Stomach (tissue), 9 donors: ENCODE measurements around the gene FSD2. TPM values are rescaled to one million over a fixed set of nuclear protein-coding genes. Genes with fewer than 3 reads are reported as not detected.

Experiments used
- DNase-seq, 2 donors: peaks; one replicate each; pipeline versions ENCODE4 v3.0.0 to v3.0.0-alpha.2; 2013 to 2019
- H3K27ac ChIP-seq, 5 donors: fragments of 200-600 bp in 4 of 5; sonication (generic) in 4 of 5; one replicate each; pipeline ENCODE4 v1.5.1; 2013 to 2019; ENCODE audit warnings: mild to moderate bottlenecking in 1 of 5, moderate library complexity in 1 of 5
- H3K27me3 ChIP-seq, 3 donors: fragments of 200-600 bp; sonication (generic); one replicate each; pipeline ENCODE4 v1.5.1; 2017 to 2019; ENCODE audit warnings: mixed run types in 1 of 3
- H3K36me3 ChIP-seq, 4 donors: fragments of 200-600 bp; sonication (generic); 1 replicate in 3 of 4; 2 replicates in 1 of 4; pipeline ENCODE4 v1.5.1; 2016 to 2019
- H3K4me1 ChIP-seq, 4 donors: fragments of 200-600 bp; sonication (generic); one replicate each; pipeline ENCODE4 v1.5.1; 2016 to 2019
- H3K4me3 ChIP-seq, 4 donors: fragments of 200-600 bp; sonication (generic) in 3 of 4; one replicate each; pipeline ENCODE4 v1.5.1; 2016 to 2019; ENCODE audit warnings: mild to moderate bottlenecking in 1 of 4
- H3K9me3 ChIP-seq, 4 donors: fragments of 200-600 bp; sonication (generic); one replicate each; pipeline ENCODE4 v1.5.1; 2016 to 2019
- EP300 ChIP-seq: sonication (generic); formaldehyde crosslinking; IDR thresholded peaks from one replicate; pipeline ENCODE4 v1.6.1; 2017; ENCODE audit warnings: antibody characterized with exemption
- POLR2A ChIP-seq, 4 donors: fragments of 450-650 bp; IDR thresholded peaks; one replicate each; pipeline ENCODE4 v1.6.1; 2016; ENCODE audit warnings: antibody characterized with exemption in 4 of 4, control low read depth in 2 of 4, mild to moderate bottlenecking in 1 of 4, moderate library complexity in 1 of 4
- POLR2AphosphoS5 ChIP-seq, 3 donors: sonication (generic); formaldehyde crosslinking; IDR thresholded peaks; one replicate each; pipeline ENCODE4 v1.6.1; 2016; ENCODE audit warnings: antibody characterized with exemption in 3 of 3
- WGBS, 5 donors: extraction: QIAGEN DNeasy Blood & Tissue Kit in 3 of 5; methylation state at CpG; one replicate each; pipeline versions ENCODE4 v1.1.5 to v1.1.7; 2013 to 2018; 5-methylcytosine and 5-hydroxymethylcytosine counted together
- intact Hi-C: fragments of 100-400 bp; cut with DNase I; formaldehyde crosslinking; loops from one replicate; pipeline ENCODE4 v1.15.1; 2023; ENCODE audit warnings: low total_unique reads
- polyA plus RNA-seq, 3 donors: library from polyadenylated mRNA; stranded (reverse); fragments of 200-250 nt; gene quantifications; one replicate each; pipeline ENCODE4 v1.2.3, GENCODE V29; 2013
- total RNA-seq, 5 donors: library from RNA; depleted of rRNA; stranded (reverse); fragments of >200 nt; gene quantifications; one replicate each; pipeline versions ENCODE4 v1.1.0 to v1.2.3, GENCODE V29; 2014 to 2016
- TF ChIP-seq, protein P1 (sequence below), 7 experiments: fragments of 450-650 bp in 4 of 7; fragments of 200-600 bp in 3 of 7; sonication (generic) in 3 of 7; IDR thresholded peaks; one replicate each; pipeline ENCODE4 v1.5.1; 2016 to 2019; ENCODE audit warnings: antibody characterized with exemption in 7 of 7, control low read depth in 2 of 7, mild to moderate bottlenecking in 1 of 7
- donor health status: healthy with polysubstance abuse.
- donor health status: Bipolar disorder and iron deficiency.
- donor health status: healthy.

FSD2 gene
- total and polyA plus RNA-seq, 8 donors, result under 0.01 to 0.03 TPM; not detected in 6

DNA sequence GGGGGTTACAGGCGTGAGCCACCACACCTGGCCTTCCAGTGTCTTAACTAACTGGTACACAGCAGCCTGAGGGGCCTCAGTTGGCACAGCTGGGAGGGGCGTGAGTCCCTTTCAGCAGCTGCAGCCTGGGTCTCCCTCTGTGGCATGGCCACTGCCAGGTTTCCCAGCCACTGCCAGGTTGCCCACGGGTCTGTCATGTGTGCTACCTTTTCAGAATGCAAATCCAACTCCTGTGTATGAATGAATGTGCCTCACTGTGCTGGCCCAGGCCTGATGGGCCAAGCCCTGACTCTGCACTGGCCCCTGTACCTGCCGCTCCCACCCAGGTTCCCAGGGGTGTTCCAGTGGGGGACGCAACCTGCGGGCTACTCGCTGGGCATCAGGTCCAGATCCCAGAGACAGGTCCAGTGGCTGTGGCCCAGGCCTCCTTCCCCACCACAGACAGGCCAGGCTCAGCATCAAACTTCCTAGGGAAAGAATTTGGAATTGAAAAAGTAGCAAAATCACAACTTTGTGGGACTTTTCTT is 29.6 kb upstream of the FSD2 start:
- intact Hi-C loops, result no loop called here
- Histone ChIP-seq H3K9me3 (no peaks in the 10 kb centered on the region), H3K36me3 (peaks cover 64 to 87% (median 83%) of the 10 kb centered on the region in 4 donors), H3K27ac (no peak overlapping the region), H3K4me3 (no peak overlapping the region), H3K4me1 (peaks cover 15 to 30% (median 18%) of the 10 kb centered on the region in 4 donors), H3K27me3 (no peaks in the 10 kb centered on the region)
- no peak for DNase-seq
- TF ChIP-seq, protein P1, sequence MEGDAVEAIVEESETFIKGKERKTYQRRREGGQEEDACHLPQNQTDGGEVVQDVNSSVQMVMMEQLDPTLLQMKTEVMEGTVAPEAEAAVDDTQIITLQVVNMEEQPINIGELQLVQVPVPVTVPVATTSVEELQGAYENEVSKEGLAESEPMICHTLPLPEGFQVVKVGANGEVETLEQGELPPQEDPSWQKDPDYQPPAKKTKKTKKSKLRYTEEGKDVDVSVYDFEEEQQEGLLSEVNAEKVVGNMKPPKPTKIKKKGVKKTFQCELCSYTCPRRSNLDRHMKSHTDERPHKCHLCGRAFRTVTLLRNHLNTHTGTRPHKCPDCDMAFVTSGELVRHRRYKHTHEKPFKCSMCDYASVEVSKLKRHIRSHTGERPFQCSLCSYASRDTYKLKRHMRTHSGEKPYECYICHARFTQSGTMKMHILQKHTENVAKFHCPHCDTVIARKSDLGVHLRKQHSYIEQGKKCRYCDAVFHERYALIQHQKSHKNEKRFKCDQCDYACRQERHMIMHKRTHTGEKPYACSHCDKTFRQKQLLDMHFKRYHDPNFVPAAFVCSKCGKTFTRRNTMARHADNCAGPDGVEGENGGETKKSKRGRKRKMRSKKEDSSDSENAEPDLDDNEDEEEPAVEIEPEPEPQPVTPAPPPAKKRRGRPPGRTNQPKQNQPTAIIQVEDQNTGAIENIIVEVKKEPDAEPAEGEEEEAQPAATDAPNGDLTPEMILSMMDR (IDR thresholded peaks at IDR 0.05), result no peak
- TF ChIP-seq EP300, result no peak
- WGBS, 5 donors, result 94 to 98% (median 97%) methylated on average over 4 to 7 of the region's 7 CpGs

DNA sequence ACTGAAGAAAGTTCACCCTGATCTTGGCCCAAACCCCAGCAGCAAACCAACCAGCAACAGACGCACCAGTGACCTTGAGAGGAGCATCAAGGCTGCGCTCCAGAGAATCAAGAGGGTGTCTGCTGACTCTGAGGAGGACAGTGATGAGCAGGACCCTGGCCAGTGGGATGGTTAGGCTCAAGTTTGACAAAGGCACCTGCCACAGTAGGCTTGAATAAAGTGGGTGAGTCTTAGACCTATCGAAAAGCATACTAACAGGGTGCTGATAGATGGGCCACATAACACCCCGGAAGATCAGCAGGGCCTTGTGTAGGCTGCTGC is 27.5 kb upstream of the FSD2 start:
- no peak for DNase-seq
- TF ChIP-seq EP300 (no peak), POLR2AphosphoS5 (IDR thresholded peaks at IDR 0.05) (no peak), POLR2A (IDR thresholded peaks at IDR 0.05) (no peak)
- peaks cover 15 to 30% (median 18%) of the 10 kb centered on the region in 4 donors for H3K4me1 ChIP-seq
- H3K36me3 ChIP-seq, result peaks cover 72 to 100% (median 100%) of the 10 kb centered on the region in 4 donors
- WGBS, 5 donors, result 66 to 100% (median 71%) methylated on average over 2 to 4 of the region's 4 CpGs
- peak overlapping the region in 4 of 5 donors; percentile 1 to 59 (median 30) for H3K27ac ChIP-seq
- intact Hi-C loops, result no loop called here
- no peak overlapping the region for H3K4me3 ChIP-seq
- H3K9me3 ChIP-seq, result no peaks in the 10 kb centered on the region
- H3K27me3 ChIP-seq, result no peaks in the 10 kb centered on the region

DNA sequence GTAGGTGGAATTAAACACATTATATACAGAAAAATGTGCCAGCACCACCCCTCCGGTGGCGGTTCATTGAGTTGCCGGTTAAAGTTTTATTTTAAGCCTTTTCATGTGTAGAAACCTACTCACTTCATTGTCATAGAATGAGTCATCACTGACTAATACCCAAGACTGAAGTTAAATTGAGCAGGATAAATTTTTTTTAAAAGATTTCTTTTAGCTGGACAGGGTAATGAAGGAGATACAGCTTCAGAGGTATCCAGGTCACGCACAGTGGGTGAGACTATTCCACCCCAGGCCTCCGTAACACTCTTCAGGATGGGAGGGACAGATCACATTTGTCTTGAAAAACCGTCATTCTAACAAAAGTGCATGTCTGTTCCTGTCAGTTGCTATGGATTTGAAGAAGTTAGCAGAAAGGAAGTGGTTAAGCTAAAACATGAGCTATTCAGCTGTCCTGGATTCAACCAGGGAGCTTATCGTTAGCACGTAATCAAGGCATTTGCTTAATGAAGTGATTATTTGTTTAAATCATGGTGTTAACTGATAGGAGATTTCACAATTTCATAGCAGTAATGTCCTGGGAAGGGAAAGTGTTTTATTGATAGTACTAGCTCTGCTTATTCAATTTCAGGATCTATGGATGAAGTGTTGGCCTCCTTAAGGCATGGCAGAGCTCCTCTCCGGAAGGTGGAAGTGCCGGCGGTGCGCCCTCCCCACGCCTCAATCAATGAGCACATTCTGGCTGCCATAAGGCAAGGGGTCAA is 26.9 kb upstream of the FSD2 start:
- H3K27me3 ChIP-seq, result no peaks in the 10 kb centered on the region
- peak overlapping the region in 4 of 5 donors; percentile 1 to 59 (median 30) for H3K27ac ChIP-seq
- no peak overlapping the region for H3K4me3 ChIP-seq
- DNase-seq, result peak in 1 of 2 donors; percentile 16
- TF ChIP-seq POLR2AphosphoS5 (IDR thresholded peaks at IDR 0.05), result peak in 1 of 3 donors; percentile 47
- TF ChIP-seq, protein P1 (IDR thresholded peaks at IDR 0.05), result no peak
- peaks cover 15 to 30% (median 18%) of the 10 kb centered on the region in 4 donors for H3K4me1 ChIP-seq
- no peaks in the 10 kb centered on the region for H3K9me3 ChIP-seq
- WGBS, 5 donors, result 40 to 61% (median 44%) methylated on average over 13 of the region's 13 CpGs
- peaks cover 73 to 100% (median 100%) of the 10 kb centered on the region in 4 donors for H3K36me3 ChIP-seq
- intact Hi-C loops, result no loop called here

DNA sequence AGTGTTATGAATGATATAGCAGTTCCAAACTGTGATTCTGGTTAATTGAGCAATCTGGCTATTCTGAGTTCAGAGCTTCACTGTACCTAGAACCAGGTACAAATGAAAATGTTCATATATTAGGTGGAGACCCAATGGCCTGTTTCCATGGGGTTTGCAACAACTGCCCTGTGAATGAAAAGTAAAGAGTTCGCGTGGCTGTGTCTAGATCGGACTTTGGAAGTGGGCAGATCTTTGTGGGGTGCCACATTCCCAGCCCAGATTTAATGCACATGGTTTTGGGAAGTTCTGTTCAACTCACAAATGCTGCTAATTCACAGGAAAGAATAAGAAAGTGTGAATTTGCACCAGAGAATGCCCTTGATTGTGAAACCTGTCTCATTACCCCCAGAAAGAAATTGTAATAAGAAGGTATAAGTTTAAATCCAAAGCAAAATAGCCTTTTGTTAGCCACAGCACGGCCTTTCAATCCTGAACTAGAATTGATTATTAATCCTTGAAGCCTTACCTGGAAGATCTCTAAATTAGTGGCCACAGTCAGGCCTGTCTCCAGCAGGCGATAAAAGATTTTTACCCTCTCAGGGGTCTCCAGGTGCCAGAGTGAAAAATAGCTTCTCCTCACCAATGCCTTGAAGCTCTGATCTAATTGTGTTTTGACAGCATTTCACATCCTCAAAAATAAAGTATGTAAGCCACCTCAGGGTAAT is 26.2 kb upstream of the FSD2 start:
- TF ChIP-seq EP300 (no peak), POLR2A (IDR thresholded peaks at IDR 0.05) (no peak), POLR2AphosphoS5 (IDR thresholded peaks at IDR 0.05) (no peak)
- TF ChIP-seq, protein P1 (IDR thresholded peaks at IDR 0.05), result no peak
- 82 to 87% (median 86%) methylated on average over 5 of the region's 5 CpGs for WGBS, 5 donors
- peak overlapping the region in 2 of 5 donors; percentile 27 to 59 for H3K27ac ChIP-seq

More for the DNA sequence above, 26.2 kb upstream of the FSD2 start:
- no peaks in the 10 kb centered on the region for H3K9me3 ChIP-seq
- no peak for DNase-seq
- no peaks in the 10 kb centered on the region for H3K27me3 ChIP-seq
- peaks cover 15 to 30% (median 18%) of the 10 kb centered on the region in 4 donors for H3K4me1 ChIP-seq
- no peak overlapping the region for H3K4me3 ChIP-seq
- intact Hi-C loops, result no loop called here
- peaks cover 71 to 100% (median 100%) of the 10 kb centered on the region in 4 donors for H3K36me3 ChIP-seq
